GM10266 (cell line): ENCODE results near the gene RPL29.

Experiments
- DNase-seq: peaks from one replicate; pipeline ENCODE4 v3.0.0; 2012; ENCODE audit errors: extremely low spot score
- CTCF ChIP-seq: IDR thresholded peaks from 2 replicates; pipeline ENCODE4 v1.5.1; 2012; ENCODE audit warnings: mild to moderate bottlenecking, low read depth; ENCODE audit not compliant: control insufficient read depth, insufficient read depth; ENCODE audit errors: missing control alignments

RPL29 gene

GRCh38 chr3:51961602-51962569 lies 33.8 kb downstream of the RPL29 start:
- DNase-seq = no peak
- no peak for TF ChIP-seq CTCF

DNA sequence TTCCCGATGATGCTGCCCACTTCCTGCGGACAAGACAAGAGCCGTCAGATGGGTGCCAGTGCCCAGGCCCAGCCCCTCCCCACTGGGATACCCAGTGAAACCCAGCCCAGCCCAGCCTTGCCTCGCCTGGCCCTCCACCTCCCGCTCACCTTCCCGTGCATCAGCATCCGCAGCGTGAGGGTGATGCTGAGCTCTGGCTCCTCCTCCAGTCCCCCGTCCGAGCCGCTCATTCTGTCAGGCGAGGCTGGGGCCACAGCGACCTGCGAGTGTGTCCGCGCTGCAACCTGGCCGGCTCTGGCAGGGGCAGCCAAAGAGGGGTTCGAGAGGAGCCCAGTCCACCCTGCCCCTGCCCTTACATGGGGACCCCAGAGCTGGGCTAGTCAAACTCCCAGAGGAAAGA lies 34.7 kb downstream of the RPL29 start:
- no peak for TF ChIP-seq CTCF
- DNase-seq = no peak

- no peak for TF ChIP-seq CTCF
- no peak for DNase-seq
Observed at GRCh38 chr3:51960386-51960785, 35.3 kb downstream of the RPL29 start.

DNA sequence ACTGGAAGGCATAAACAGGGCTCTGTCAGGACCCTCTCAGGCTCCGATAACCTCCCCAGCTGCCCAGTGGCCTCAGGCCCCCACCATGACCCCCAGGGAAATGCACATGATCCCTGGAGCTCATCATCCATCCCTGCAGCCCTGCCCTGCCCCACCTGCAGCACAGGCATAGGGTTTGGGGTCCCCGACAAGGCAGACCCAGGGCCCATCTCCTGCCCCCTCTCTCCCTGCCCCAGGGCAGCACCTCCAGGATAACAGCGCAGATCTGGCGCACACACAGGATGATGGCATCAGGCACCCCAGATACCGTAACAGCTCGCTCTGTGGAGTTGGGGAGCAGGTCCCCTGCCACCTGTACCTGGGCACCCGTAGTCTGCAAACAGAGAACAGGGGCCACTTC lies 36.0 kb downstream of the RPL29 start:
- DNase-seq = no peak
- no peak for TF ChIP-seq CTCF

- no peak for TF ChIP-seq CTCF
- DNase-seq = no peak
Observed at GRCh38 chr3:51958603-51959521, 36.8 kb downstream of the RPL29 start.

DNA sequence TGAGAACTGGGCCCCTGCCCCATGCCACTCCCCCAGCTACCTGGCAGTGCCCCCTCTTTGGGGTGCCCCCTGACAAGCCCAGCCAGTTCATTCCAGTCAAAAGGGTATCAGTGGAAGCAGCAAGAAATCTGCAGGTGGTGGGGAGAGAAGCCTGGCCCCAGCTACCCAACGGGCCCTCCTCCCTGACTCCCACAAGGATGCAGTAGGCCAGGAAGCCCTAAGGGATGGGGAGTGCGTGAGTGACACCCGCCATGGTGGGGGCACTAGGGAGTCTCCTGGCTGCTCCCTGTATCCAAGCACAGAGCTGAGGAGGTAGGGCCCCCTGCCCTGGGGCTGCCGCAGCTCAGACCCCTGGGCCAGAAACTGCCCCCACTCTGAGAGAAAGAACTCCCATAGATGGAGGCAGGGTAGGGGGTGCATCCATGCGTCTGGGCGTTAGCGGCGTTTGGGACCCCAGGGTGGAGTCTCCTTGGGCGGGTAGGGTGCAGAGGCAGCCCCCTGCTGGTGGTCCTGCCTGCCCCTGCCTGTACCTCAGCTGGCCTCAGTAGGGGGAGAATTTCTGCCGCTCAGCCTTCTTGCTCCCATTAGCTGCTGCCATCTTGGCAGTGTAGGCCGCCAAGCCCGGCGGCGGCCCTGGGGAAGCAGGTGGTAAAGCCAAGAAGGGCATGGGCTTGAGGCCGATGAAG lies 38.0 kb downstream of the RPL29 start:
- no peak for TF ChIP-seq CTCF
- no peak for DNase-seq
